Smooth muscle cell of the brain vasculature (primary cell): Measurements from ENCODE around the gene TBC1D12.
"Not testable (repeated sequence)": the region's sequence is repeated elsewhere in the genome, so short reads cannot be mapped to it uniquely, and the experiment has no call there.

Source experiments
- DNase-seq: peaks from one replicate; pipeline ENCODE4 v3.0.0-alpha.2; 2012; ENCODE audit warnings: low read depth, low spot score

The TBC1D12 gene

DNA sequence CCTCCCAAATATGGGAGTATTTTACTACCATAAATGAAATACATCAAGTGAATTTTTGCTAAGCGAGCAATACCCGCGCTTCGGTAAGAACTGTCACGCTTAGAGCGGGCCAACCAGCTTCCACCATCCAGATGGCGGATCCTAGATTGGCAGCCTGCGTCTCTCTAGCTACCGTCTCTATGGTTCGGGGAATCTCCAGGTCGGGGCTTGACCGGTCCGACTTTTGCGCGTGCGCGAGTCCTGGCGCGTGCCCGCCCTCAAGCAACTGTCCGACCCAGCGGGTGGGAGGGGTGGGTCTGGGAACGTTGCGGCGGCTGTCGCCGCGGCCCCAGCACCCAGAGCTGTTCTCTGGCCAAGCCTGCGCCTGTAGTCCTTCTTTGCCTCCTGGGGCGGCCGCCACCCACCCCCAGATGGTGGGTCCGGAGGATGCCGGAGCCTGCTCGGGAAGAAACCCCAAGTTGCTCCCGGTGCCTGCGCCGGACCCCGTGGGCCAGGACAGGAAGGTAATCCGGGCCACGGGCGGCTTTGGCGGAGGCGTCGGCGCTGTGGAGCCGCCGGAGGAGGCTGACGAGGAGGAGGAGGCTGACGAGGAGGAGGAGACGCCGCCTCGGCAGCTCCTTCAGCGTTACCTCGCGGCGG lies at the start of gene TBC1D12:
Gene TBC1D12 (plus strand): TSS at position 338 of the 639 bp plus-strand sequence. CDS start 73 bp downstream, at position 411.
- peak; percentile 94 for DNase-seq

DNA sequence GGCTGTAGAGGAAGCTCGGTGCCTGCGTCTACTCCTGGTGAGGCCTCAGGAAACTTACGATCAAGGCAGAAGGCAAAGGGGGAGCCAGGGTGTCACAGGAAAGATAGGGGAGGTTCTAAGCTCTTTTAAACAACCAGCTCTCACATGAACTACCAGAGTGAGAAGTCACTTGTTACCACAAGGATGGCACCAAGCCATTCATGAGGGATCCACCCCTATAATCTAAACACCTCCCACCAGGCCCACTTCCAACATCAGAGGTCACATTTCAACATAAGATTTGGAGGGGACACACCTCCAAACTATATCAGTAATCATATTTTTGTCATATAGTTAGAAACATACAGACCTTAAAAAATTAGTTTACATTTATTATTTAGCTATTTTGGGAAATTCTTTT lies 49.0 kb upstream of the TBC1D12 start:
- DNase-seq = no peak

DNA sequence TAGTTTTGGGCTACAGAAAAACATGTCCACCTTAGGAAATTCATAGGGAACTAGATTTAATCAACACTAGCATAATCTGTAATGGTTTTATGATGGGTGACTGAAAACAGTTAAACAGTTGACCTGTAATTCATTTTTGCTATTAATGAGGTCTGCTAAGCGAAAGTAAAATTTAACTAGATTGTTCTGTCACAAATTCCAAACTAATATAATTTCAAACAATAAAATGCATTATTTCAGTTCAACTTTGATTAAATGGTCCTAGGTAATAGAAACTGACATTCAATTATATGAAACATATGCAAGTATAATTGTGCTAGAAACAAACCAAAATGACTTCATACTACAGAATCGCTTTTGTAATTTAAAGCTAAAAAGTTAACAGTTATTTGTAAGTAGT lies 46.5 kb upstream of the TBC1D12 start:
- no peak for DNase-seq

DNA sequence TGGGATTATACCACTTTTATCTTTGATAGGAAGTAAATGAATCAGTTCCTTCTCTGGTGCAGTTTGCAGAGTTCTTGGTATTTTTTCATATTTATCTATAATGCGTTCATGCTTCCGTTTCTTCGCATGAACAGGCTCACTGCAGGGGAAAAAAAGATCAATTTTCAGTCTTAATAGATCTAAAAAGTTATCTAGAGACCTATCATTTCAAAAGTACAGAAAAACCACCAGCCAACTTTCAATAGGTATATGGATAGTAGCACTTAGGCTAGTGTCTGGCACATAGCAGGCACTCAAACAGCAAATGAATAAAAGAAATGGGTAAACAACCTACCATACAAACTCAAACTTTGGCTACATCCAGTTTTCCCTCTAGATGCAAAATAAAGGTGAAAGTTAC lies 45.1 kb upstream of the TBC1D12 start:
- DNase-seq = no peak

DNA sequence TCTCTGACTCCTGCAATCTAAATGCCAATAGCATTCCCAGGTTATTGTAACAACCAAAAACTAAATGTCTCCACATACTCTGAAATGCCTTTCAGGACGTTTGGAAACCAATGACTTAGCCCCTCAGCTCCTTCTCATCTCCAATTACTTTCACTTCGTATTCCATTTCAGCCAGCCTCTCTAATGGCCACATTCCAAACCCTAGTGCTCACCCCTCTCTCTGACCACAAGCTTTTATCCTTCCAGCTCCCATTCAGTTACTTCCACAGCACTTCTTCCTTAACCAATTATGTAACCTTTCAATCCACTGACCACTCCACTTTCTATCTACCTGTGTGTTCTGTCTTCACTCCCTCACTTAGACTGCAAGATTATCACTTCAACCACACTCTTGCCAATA lies 43.9 kb upstream of the TBC1D12 start:
- DNase-seq = peak; percentile 49

DNA sequence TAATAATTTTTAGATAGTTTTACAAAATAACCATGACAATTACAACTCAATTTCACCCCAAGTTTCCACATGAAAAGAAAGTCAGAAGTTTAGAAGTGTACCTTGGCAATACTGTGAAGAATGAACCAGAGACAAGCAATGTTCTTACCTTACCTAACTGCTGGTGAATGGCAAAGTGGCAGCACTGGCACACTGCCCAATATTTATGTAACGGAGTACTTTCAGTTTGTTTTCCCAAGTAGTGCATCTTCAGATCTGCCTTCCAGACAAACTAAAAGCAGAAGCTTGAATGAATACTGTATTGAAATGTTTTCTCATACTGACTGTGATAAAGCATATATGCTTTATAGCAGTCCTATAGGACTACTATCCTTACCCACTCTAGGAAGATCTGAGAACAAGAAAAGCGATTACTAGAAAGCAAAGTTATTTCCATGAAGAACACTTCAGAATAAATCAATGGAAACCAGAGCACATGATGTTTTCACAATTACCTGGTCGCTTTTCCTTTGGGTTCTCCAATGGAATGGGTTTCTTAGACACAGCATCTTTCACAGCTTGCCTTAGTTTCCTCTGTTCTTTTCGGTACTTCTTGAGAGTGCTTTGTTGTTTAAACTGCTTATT lies 41.1 kb upstream of the TBC1D12 start:
- DNase-seq = no peak

DNA sequence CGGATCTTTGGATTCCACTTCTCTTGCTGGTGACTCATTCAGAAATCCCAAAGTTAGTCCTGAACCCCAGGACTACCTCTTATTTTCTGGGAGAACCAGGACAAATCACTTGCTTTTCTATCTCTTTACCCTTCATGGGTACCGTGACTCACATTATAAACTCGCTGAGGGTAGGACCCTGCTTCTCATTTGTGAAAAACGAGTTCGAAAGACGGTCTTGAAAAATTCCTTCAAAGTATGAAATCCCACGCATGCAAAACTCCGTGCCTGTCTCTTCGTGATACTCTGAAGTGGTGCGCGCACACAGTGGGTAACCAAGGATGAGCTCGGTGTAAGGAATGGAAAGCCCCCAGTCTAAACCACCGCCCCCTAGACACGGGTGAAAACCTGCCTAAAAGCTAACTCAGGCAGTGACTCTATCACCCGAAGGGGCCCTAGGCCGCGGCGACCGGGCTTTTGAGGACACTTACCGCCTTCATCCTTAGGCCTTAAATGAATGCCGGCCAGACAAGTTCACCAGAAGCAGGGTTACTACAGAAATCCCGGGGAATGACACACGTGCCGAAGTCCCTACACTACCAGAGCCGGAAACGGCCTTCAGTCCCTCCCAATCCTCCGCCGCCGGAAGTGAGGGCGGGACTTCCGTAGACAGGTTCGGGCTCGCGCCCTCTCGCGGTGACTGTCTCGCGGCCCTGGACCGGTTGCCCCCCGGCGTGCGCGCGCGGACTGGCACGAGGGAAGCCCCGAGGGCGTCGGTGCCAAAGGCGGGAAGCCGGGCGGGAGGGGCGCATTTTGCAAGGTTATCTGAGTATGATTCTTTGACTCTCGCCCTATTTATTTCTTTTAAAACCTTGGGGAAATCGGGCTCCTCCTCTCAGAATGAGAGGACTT lies 39.7 kb upstream of the TBC1D12 start, which contains the start of gene NOC3L:
Gene NOC3L (minus strand): TSS at position 580 of the 891 bp plus-strand sequence. CDS start 101 bp downstream, at position 479.
- peak; percentile 81 for DNase-seq

DNA sequence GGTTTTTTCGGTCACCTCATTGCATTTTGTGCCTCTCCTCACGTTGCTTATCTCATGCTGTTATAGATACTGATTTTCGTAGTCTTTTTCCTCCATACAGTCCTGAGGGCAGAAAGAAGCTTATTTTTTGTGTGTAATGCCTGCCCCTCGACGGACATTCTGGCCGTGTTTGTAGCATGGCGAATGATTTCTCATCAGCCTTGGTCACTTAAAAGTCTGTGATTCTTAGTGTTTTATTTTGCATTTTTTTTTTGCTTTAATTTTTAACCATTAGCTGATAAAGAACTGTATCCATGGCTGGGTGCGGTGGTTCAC lies 39.1 kb upstream of the TBC1D12 start:
- DNase-seq = no peak

DNA sequence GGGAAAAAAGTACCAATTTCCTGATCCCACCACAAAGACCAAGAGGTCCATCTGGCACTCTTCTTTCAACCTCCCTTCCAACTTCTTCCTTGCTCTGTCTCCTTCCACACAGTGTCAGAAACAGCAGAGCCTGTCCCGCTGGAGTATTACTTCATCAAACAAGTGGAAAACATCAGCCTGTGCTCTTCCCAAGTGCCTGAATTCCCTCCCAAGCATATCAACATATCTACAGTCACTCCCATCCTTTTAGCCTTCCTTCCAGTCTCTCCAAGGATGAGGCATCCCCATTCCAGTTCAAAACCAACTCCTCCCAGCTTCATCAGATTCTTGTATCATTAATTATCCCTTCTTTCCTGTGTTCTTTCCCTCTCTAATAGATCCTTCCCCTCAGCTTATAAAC lies 37.9 kb upstream of the TBC1D12 start:
- DNase-seq = no peak

DNA sequence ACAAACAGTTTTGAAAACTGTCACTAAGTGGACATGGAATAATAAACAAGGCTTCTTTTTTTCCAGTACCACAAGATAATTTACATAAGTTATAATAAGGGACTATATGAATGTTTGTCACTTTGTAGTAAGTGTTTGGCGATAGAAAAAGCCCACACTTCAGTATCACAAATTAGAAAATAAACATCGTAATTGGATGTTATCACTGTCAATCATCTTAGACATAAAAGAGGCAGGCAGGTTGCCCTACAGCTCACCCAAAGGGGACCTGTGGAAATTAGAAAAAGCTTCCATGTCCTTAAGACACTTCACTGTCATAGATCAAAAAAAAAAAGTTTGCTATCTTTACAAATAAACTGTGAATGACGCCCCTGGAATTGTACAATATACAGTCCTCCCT lies 36.0 kb upstream of the TBC1D12 start:
- DNase-seq = no peak

DNA sequence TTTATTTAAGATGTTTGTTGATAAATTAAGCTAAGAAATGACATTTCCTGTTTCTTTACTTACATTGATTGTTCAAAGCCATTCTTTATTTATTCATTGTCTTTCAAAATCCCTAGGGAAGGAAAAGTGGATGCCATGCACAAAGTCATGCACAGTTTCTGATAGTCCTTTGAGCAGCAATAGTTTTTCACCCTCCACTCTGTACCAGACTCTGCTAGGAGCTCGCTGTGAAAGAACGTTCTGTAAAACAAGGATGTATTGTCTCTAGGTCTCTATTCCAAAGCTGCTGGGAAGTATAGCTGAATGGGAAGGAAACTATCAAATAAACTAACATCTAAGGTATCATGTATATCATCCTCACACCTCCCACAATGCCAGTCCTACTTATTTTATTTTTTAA lies 31.8 kb upstream of the TBC1D12 start:
- DNase-seq = no peak

DNA sequence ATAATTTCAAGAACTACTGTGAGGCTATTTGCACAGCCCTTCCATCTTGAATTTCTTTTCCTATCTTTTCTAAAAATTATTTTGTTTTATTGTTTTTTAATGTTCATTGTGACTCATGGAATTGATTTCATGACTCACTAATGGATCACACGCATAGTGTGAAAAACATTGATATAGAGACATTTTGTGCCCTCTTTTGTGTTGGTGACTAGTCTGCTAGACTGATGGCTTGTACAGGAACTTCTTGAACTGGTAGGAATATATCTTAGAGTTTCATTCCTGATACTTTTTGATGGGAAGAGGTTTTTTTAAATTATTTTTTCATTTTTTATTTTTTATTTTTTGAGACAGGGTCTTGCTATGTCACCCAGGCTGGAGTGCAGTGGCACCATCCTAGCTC lies 27.0 kb upstream of the TBC1D12 start:
- DNase-seq = no peak

DNA sequence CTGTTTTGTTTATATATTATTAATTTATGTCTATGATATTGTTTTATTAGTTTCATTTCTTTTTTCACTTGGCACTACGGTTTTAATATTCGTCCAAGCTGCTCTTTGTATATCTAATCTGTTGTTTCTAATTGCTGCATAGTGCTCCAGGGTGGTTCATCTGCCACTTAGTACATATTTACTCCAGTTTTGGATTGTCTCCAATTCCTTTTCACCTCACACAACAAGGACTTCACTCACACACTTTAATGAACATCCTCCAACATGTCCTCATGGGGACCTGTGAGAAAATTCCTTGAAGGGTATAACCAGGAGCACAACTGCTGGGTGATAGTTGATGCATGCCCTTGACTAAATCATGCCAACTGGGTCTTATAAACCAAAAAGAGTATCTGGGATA lies 25.5 kb upstream of the TBC1D12 start:
- DNase-seq = no peak

DNA sequence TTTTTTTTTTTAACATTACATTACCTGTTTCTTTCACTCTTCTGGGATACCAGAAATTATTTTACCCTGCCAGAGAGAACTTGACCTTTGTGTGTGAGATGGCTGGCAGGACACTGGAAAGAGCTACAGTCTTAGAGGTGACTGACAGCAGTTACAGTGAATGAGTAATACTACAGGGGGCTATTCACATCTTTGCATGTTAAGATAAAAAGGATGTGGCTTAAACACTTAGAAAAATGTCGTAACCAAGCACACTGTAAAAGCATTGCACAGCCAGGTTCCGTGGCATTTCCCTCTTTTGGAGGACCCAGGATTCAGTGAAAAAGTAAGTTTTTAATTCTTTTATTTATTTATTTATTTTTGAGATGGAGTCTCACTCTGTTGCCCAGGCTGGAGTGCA lies 18.8 kb upstream of the TBC1D12 start:
- no peak for DNase-seq

DNA sequence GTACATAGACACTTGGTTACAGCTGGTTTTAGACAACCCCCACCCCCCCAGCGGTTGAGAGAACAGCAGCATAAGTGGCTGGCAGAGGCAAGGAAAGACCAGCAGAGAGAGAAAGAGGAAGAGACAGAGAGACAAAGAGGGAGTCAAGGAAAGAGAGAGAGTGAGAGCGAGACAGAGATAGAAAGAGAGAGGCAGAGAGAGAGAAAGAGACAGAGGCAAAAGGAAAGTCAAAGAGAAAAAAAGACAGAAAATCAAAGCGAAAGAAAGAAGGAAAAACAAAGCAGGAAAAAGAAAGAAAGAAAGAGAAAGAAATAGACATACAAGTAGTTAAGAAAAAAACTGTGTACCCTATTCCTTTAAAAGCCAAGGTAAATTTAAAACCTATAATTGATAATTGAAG lies 16.6 kb upstream of the TBC1D12 start:
- DNase-seq = not testable (repeated sequence)

DNA sequence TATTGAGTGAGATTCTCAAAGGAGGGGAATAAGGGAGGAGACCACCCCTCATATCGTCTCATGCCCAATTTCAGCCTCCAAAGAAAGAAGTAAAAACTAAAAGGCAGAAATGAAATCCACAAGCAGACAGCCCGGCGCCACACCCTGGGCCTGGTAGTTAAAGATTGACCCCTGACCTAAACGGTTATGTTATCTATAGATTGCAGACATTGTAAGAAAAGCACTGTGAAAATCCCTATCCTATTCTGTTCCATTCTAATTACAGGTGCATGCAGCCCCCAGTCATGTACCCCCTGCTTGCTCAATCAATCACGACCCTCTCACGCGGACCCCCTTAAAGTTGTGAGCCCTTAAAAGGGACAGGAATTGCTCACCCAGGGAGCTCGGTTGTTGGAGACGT lies 10.2 kb upstream of the TBC1D12 start:
- DNase-seq = not testable (repeated sequence)

DNA sequence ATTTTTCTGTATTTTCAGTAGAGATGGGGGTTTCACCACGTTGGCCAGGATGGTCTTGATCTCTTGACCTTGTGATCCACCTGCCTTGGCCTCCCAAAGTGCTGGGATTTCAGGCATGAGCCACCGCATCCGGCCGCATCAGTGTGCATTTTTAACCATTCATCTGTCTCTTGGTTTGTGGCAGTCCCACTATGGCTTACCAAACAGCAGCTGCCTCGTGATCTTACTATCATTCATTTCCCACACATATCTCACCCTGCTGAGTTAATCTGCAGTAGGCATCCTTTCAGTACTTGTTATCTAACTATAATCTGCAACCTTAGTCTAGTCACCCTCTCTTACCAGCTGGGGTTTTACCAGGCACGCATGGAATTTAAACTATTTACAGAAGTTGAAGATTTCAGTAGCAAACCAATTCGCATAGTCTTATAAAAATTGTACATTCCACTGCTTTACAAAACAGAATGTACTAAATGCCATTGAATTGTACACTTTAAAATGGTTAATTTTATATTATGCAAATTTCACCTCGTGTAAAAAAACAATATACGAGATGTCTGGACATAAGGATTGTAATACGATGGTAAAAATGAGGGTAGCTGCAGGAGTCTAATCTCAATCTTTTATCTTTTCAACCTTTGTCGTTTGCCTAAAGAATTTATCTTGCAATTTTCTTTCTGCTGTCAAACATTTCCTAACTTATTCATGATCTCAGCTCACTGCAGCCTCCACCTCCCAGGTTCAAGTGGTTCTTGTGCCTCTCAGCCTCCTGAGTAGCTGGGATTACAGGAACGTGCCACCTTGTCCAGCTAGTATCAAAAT lies 4.6 kb upstream of the TBC1D12 start:
- no peak for DNase-seq

DNA sequence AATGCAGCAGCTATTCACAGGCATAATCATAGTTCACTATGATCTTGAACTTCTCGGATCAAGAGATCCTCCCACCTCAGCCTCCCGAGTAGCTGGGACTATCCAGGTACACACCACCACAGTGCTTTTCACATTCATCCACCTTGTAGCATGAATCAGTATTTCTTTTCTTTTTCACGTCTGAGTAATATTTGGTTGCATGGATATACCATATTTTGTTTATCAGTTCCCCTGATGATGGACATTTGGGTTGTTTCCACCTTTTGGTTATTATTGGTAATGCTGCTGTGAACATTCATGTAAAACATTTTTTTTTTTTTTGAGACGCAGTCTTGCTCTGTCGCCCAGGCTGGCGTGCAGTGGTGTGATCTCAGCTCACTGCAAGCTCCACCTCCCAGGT lies 3.6 kb upstream of the TBC1D12 start:
- DNase-seq = no peak

DNA sequence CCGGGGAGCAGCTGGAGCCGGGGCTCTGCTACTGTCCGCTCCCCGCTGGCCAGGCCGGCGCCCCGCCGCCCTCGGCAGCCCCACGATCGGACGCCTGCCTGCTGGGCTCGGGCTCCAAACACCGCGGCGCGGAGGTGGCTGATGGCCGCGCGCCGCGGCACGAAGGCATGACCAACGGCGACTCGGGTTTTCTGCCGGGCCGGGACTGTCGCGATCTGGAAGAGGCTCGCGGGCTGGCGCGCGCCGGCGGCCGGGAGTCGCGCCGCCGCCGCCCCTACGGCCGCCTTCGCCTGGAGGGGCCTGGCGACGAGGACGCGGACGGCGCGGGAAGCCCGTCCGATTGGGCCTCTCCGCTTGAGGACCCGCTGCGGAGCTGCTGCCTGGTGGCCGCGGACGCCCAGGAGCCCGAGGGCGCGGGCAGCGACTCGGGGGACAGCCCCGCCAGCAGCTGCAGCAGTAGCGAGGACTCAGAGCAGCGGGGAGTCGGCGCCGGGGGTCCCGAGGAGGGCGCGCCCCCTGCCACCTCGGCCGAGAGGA lies 570 bp downstream of the TBC1D12 start:
- DNase-seq = no peak

DNA sequence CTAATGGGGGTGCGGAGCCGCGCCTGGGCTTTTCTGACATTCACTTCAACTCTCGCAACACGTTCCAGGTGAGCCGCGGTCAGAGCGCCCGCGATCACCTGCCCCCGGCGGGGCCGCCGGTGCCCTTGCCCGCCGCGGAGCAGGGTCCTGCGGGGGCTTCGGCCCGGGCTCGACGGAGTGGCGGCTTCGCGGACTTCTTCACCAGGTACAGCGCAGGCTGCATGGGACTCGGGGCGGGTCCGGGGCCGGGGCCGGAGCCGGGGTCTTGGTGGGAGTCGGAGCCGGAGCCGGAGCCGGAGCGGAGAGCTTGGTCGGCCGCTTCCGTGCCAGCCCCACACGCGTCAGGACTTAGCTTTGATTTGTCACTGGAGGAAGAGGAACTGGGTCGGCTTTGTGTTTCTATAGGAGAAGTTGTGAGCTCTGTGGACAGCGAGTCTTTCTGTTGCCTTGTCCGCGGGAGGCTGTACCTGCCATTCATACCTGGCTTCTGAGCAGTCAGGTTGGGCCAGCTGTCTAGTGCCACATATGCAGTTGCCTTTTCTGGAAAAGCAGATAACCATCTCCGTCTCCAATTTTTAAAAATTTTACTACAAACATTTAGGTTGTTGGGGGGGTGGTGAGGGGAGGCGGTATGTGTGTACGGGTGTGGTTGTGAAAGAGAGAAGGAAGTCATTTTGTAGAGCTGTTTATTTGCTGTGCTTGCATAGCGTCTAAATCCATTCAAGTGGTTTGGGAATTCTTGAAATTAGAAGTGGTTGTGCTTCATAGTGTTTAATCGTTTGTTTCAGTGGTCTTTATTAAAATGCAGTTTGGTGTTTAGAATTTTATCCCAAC lies 1.3 kb downstream of the TBC1D12 start:
- DNase-seq = no peak

DNA sequence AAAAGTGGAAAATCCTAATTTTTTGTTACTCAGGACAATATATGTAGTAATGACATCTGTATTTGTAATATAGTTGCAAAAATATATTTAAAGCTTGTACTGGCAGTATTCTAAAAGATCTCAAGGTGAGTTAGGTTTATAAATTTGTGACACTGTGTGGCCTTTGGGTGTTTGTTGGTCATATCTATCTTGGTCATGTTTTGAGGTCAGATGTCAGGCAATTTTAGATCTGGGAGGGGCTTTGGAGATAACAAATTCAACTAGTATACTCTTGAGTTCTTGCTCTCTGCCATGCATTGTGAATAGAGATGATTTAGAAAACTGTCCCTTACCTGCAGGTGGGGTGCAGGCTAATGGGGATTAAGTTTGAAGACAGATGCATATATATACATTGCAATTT lies 3.1 kb downstream of the TBC1D12 start:
- no peak for DNase-seq
